ENCODE data around the gene APAF1. TPM values are rescaled to one million over a fixed set of nuclear protein-coding genes. Genes with fewer than 3 reads are reported as not detected.

The APAF1 gene
- total RNA-seq, 1 experiment from 2014 or later, result 19.1 TPM

GRCh38 chr12:98678236-98678945 is 33.3 kb downstream of the APAF1 start:
- no peak overlapping the region for H3K27ac ChIP-seq
- H3F3A ChIP-seq (ENCODE audit: insufficient read depth, low read depth), result no peaks in the 10 kb centered on the region
- POLR2A ChIA-PET (ENCODE audit: unreplicated experiment), result no interaction called here
- H3K79me2 ChIP-seq (ENCODE audit: low read depth), result no peaks in the 10 kb centered on the region
- no TSS peak for BruUV-seq (replicated peaks)
- H3K4me3 ChIP-seq, result no peak overlapping the region
- DNase-seq, result no peak
- no peaks in the 10 kb centered on the region for H3K9me2 ChIP-seq (ENCODE audit: insufficient read depth)
- no peak overlapping the region for H2AFZ ChIP-seq
- CTCF ChIA-PET, result no interaction called here
- TF ChIP-seq, protein P1, sequence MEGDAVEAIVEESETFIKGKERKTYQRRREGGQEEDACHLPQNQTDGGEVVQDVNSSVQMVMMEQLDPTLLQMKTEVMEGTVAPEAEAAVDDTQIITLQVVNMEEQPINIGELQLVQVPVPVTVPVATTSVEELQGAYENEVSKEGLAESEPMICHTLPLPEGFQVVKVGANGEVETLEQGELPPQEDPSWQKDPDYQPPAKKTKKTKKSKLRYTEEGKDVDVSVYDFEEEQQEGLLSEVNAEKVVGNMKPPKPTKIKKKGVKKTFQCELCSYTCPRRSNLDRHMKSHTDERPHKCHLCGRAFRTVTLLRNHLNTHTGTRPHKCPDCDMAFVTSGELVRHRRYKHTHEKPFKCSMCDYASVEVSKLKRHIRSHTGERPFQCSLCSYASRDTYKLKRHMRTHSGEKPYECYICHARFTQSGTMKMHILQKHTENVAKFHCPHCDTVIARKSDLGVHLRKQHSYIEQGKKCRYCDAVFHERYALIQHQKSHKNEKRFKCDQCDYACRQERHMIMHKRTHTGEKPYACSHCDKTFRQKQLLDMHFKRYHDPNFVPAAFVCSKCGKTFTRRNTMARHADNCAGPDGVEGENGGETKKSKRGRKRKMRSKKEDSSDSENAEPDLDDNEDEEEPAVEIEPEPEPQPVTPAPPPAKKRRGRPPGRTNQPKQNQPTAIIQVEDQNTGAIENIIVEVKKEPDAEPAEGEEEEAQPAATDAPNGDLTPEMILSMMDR (conservative IDR thresholded peaks at IDR 0.05), result no peak
- no peak for TF ChIP-seq EZH2 (IDR thresholded peaks at IDR 0.05; ENCODE audit: low read depth)
- H3K4me1 ChIP-seq (replicated peaks; ENCODE audit: insufficient read depth), result no peaks in the 10 kb centered on the region
- H3K4me2 ChIP-seq, result no peak overlapping the region
- no peaks in the 10 kb centered on the region for H3K27me3 ChIP-seq (ENCODE audit: insufficient read depth, low read depth)
- no peaks in the 10 kb centered on the region for H4K20me1 ChIP-seq (ENCODE audit: insufficient read depth)
- H3K36me3 ChIP-seq (ENCODE audit: low read depth), result no peaks in the 10 kb centered on the region
- no peaks in the 10 kb centered on the region for H3K9me3 ChIP-seq (ENCODE audit: insufficient read depth, low read depth)
- intact Hi-C loops (cut with micrococcal nuclease; ENCODE audit: unreplicated experiment), result loop anchor here (5.0 kb wide), 1 partner anchor 576 kb away; no protein-coding TSS in a partner anchor

GRCh38 chr12:98678946-98679610 is 34.0 kb downstream of the APAF1 start:
- intact Hi-C loops (cut with micrococcal nuclease; ENCODE audit: unreplicated experiment), result loop anchor here (5.0 kb wide), 1 partner anchor 577 kb away; no protein-coding TSS in a partner anchor
- no peaks in the 10 kb centered on the region for H3K9me3 ChIP-seq (ENCODE audit: insufficient read depth, low read depth)
- CTCF ChIA-PET, result no interaction called here

GRCh38 chr12:98679611-98680005 is 34.5 kb downstream of the APAF1 start:
- H3K4me2 ChIP-seq, result no peak overlapping the region
- BruUV-seq (replicated peaks), result no TSS peak
- H3K9me2 ChIP-seq (ENCODE audit: insufficient read depth), result no peaks in the 10 kb centered on the region
- H3K9me3 ChIP-seq (ENCODE audit: insufficient read depth, low read depth), result no peaks in the 10 kb centered on the region
- no peaks in the 10 kb centered on the region for H4K20me1 ChIP-seq (ENCODE audit: insufficient read depth)
- no peak overlapping the region for H3K27ac ChIP-seq
- no peaks in the 10 kb centered on the region for H3K27me3 ChIP-seq (ENCODE audit: insufficient read depth, low read depth)
- ChIA-PET CTCF (no interaction called here), POLR2A (ENCODE audit: unreplicated experiment) (no interaction called here)
- TF ChIP-seq, protein P1 (conservative IDR thresholded peaks at IDR 0.05), result no peak
- TF ChIP-seq EZH2 (IDR thresholded peaks at IDR 0.05; ENCODE audit: low read depth), result no peak
- DNase-seq, result no peak
- no peaks in the 10 kb centered on the region for H3K4me1 ChIP-seq (replicated peaks; ENCODE audit: insufficient read depth)
- no peak overlapping the region for H2AFZ ChIP-seq
- H3K36me3 ChIP-seq (ENCODE audit: low read depth), result no peaks in the 10 kb centered on the region
- H3K79me2 ChIP-seq (ENCODE audit: low read depth), result no peaks in the 10 kb centered on the region
- intact Hi-C loops (cut with micrococcal nuclease; ENCODE audit: unreplicated experiment), result loop anchor here (5.0 kb wide), 1 partner anchor 577 kb away; no protein-coding TSS in a partner anchor
- no peak overlapping the region for H3K4me3 ChIP-seq
- no peaks in the 10 kb centered on the region for H3F3A ChIP-seq (ENCODE audit: insufficient read depth, low read depth)

More at GRCh38 chr12:98678946-98679610, 34.0 kb downstream of the APAF1 start:
- Histone ChIP-seq H3K27me3 (ENCODE audit: insufficient read depth, low read depth) (no peaks in the 10 kb centered on the region), H3K4me1 (replicated peaks; ENCODE audit: insufficient read depth) (no peaks in the 10 kb centered on the region), H2AFZ (no peak overlapping the region), H3K36me3 (ENCODE audit: low read depth) (no peaks in the 10 kb centered on the region), H4K20me1 (ENCODE audit: insufficient read depth) (no peaks in the 10 kb centered on the region), H3K4me2 (no peak overlapping the region), H3K9me2 (ENCODE audit: insufficient read depth) (no peaks in the 10 kb centered on the region), H3K4me3 (no peak overlapping the region), H3K79me2 (ENCODE audit: low read depth) (no peaks in the 10 kb centered on the region), H3K27ac (no peak overlapping the region), H3F3A (ENCODE audit: insufficient read depth, low read depth) (no peaks in the 10 kb centered on the region)
- no peak for TF ChIP-seq EZH2 (IDR thresholded peaks at IDR 0.05; ENCODE audit: low read depth)
- TF ChIP-seq, protein P1 (conservative IDR thresholded peaks at IDR 0.05), result no peak
- DNase-seq, result no peak
- POLR2A ChIA-PET (ENCODE audit: unreplicated experiment), result no interaction called here
- BruUV-seq (replicated peaks), result no TSS peak
